ENCODE results near the gene ZNF860.

Gene ZNF860

DNA sequence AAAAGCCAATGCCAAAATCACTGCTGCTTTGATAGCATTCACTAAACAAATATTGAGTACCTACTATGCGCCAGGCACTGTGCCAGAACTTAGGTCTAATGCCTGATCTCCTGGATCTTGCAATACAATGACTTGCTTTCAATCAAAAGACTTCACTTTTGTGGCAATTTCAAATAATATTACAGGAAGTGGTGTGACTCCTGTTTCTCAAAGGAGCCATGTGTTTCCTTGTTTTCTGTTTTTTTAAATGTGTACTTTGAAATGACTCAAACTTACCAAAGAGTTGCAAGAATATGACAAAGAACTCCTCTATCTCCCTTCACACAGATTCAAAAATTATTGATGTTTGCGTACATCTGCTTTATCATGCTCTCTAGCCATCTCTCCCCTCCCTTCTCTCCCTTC lies 18.7 kb upstream of the ZNF860 start:
- TF ChIP-seq SIN3A (IDR thresholded peaks at IDR 0.05; ENCODE audit: borderline replicate concordance, insufficient read depth, low read length) (no peak), POLR2AphosphoS5 (IDR thresholded peaks at IDR 0.05; ENCODE audit: low read depth, low read length) (no peak), TAF1 (IDR thresholded peaks at IDR 0.05; ENCODE audit: borderline replicate concordance, insufficient read depth, low read length) (no peak), FOXP2 (optimal IDR thresholded peaks at IDR 0.05; ENCODE audit: borderline replicate concordance, extremely low read depth, extremely low read length, insufficient read depth) (no peak)
- TF ChIP-seq, protein P1, sequence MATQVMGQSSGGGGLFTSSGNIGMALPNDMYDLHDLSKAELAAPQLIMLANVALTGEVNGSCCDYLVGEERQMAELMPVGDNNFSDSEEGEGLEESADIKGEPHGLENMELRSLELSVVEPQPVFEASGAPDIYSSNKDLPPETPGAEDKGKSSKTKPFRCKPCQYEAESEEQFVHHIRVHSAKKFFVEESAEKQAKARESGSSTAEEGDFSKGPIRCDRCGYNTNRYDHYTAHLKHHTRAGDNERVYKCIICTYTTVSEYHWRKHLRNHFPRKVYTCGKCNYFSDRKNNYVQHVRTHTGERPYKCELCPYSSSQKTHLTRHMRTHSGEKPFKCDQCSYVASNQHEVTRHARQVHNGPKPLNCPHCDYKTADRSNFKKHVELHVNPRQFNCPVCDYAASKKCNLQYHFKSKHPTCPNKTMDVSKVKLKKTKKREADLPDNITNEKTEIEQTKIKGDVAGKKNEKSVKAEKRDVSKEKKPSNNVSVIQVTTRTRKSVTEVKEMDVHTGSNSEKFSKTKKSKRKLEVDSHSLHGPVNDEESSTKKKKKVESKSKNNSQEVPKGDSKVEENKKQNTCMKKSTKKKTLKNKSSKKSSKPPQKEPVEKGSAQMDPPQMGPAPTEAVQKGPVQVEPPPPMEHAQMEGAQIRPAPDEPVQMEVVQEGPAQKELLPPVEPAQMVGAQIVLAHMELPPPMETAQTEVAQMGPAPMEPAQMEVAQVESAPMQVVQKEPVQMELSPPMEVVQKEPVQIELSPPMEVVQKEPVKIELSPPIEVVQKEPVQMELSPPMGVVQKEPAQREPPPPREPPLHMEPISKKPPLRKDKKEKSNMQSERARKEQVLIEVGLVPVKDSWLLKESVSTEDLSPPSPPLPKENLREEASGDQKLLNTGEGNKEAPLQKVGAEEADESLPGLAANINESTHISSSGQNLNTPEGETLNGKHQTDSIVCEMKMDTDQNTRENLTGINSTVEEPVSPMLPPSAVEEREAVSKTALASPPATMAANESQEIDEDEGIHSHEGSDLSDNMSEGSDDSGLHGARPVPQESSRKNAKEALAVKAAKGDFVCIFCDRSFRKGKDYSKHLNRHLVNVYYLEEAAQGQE (IDR thresholded peaks at IDR 0.05; ENCODE audit: insufficient read depth in 1 of 2, low read depth in 2 of 2, low read length in 2 of 2): no peak

DNA sequence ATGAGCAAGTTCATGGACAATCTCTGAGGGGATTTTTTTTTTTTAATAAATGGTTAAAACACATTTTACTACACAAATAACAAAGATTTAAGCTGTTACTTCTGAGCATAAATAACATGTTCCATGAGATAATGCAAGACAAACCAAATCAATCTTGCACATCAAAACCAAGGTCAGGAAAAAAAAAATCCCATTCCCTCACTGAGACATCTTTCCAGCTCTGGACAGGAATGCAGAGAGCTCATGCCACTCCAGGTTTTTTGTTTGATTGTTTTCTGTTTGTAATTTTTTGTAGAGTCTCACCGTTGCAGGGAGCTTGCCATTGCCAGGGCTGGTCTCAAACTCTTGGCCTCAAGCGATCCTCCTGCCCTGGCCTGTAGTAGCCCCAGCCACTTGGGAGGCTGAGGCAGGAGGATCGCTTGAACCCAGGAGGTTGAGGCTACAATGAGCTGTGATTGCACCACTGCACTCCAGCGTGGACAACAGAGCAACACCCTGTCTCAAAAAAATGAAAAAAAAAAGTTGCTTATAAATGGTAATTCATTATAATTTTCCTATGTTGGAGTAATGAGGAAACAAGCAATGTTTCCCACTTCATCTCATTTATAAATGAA lies 14.5 kb upstream of the ZNF860 start:
- TF ChIP-seq, protein P1 (IDR thresholded peaks at IDR 0.05; ENCODE audit: insufficient read depth in 1 of 2, low read depth in 2 of 2, low read length in 2 of 2): no peak
- no peak for TF ChIP-seq FOXP2 (optimal IDR thresholded peaks at IDR 0.05; ENCODE audit: borderline replicate concordance, extremely low read depth, extremely low read length, insufficient read depth)
- TF ChIP-seq TAF1 (IDR thresholded peaks at IDR 0.05; ENCODE audit: borderline replicate concordance, insufficient read depth, low read length): no peak
- no peak for TF ChIP-seq POLR2AphosphoS5 (IDR thresholded peaks at IDR 0.05; ENCODE audit: low read depth, low read length)
- TF ChIP-seq SIN3A (IDR thresholded peaks at IDR 0.05; ENCODE audit: borderline replicate concordance, insufficient read depth, low read length): no peak

DNA sequence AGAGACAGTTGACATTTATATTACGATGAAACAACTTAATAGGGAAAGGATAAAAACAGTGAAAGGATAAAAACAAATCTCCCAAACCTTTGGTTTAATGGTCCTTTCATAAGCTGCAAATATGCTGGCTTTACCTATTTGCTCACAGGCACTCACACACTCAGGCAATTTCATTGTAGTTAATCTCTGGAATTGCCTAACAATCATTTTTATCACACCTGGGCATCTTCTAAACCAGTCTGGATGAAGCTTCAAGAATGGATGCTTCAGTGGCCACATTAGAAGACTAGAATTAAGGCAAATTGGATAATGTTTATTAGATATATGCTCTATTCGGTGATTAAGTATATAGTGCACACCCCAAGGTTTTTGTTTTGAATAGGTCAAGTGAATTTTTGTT lies 14.0 kb upstream of the ZNF860 start:
- TF ChIP-seq POLR2AphosphoS5 (IDR thresholded peaks at IDR 0.05; ENCODE audit: low read depth, low read length) (no peak), TAF1 (IDR thresholded peaks at IDR 0.05; ENCODE audit: borderline replicate concordance, insufficient read depth, low read length) (no peak), SIN3A (IDR thresholded peaks at IDR 0.05; ENCODE audit: borderline replicate concordance, insufficient read depth, low read length) (no peak), FOXP2 (optimal IDR thresholded peaks at IDR 0.05; ENCODE audit: borderline replicate concordance, extremely low read depth, extremely low read length, insufficient read depth) (no peak)
- TF ChIP-seq, protein P1 (IDR thresholded peaks at IDR 0.05; ENCODE audit: insufficient read depth in 1 of 2, low read depth in 2 of 2, low read length in 2 of 2): no peak

DNA sequence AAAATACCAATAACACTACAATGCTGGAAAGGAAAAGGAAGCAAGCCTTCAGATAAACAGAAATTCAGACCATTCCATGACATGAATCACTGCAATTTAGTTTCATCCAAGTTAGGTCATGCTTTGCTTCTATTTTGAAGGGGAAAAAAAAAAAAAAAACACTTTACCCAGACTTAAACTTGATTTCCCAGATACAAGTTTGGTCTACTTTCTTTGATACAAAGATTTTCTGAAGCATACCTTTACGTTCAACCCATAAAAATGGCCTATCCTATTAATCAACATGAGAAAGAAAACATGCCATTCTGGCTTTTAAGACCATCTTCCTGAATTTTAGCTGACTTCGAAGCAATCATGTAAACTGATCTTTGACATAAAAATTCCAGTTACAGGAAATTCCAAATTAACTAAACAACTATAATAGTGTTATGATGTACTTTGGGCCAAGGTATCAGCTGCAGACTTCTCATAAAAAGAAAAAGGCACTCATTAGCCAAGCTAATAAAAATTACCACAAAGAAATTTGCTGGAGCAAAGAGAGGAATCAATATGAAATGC lies 13.1 kb upstream of the ZNF860 start:
- no peak for TF ChIP-seq FOXP2 (optimal IDR thresholded peaks at IDR 0.05; ENCODE audit: borderline replicate concordance, extremely low read depth, extremely low read length, insufficient read depth)
- TF ChIP-seq, protein P1 (IDR thresholded peaks at IDR 0.05; ENCODE audit: insufficient read depth in 1 of 2, low read depth in 2 of 2, low read length in 2 of 2): no peak
- TF ChIP-seq POLR2AphosphoS5 (IDR thresholded peaks at IDR 0.05; ENCODE audit: low read depth, low read length): no peak
- TF ChIP-seq SIN3A (IDR thresholded peaks at IDR 0.05; ENCODE audit: borderline replicate concordance, insufficient read depth, low read length): no peak
- no peak for TF ChIP-seq TAF1 (IDR thresholded peaks at IDR 0.05; ENCODE audit: borderline replicate concordance, insufficient read depth, low read length)

Data from PFSK-1 (cell line).